HG02885 (cell line): ENCODE results near the gene SYNM.
"Not testable (repeated sequence)": the region's sequence is repeated elsewhere in the genome, so short reads cannot be mapped to it uniquely, and the experiment has no call there.

ENCODE experiments used
- ATAC-seq: cut with Tn5 transposase; IDR thresholded peaks from one replicate; pipeline ENCODE4 v1.9.1; 2021; ENCODE audit warnings: mild to moderate bottlenecking; ENCODE audit not compliant: unreplicated experiment, poor library complexity

SYNM gene

GRCh38 chr15:99104788-99105513 lies at the start of gene SYNM:
TSS of gene SYNM (plus strand) at chr15:99105080. CDS start at chr15:99105200, 120 bp downstream.
- ATAC-seq, result peak; percentile 75

GRCh38 chr15:99055555-99056134 lies 49.2 kb upstream of the SYNM start:
- no peak for ATAC-seq

- no peak for ATAC-seq
These were observed 47.9 kb upstream of the SYNM start for GRCh38 chr15:99057020-99057419.

GRCh38 chr15:99057697-99058420 lies 47.0 kb upstream of the SYNM start:
- ATAC-seq, result no peak

- no peak for ATAC-seq
These were observed 46.4 kb upstream of the SYNM start for GRCh38 chr15:99058421-99058870.

GRCh38 chr15:99059010-99059981 lies 45.6 kb upstream of the SYNM start:
- ATAC-seq, result peak; percentile 88

GRCh38 chr15:99060186-99060585 lies 44.7 kb upstream of the SYNM start:
- not testable (repeated sequence) for ATAC-seq

GRCh38 chr15:99062226-99062625 lies 42.7 kb upstream of the SYNM start:
- ATAC-seq, result no peak

GRCh38 chr15:99068186-99068585 lies 36.7 kb upstream of the SYNM start:
- ATAC-seq, result no peak

GRCh38 chr15:99070208-99070607 lies 34.7 kb upstream of the SYNM start:
- ATAC-seq, result no peak

- no peak for ATAC-seq
These were observed 33.7 kb upstream of the SYNM start for GRCh38 chr15:99071091-99071680.

- no peak for ATAC-seq
These were observed 31.7 kb upstream of the SYNM start for GRCh38 chr15:99073008-99073717.

- no peak for ATAC-seq
These were observed 30.4 kb upstream of the SYNM start for GRCh38 chr15:99074446-99074845.

GRCh38 chr15:99075059-99075652 lies 29.7 kb upstream of the SYNM start:
- ATAC-seq, result not testable (repeated sequence)

GRCh38 chr15:99076109-99076508 lies 28.8 kb upstream of the SYNM start:
- ATAC-seq, result peak; percentile 28

- ATAC-seq, result peak; percentile 93
These were observed 28.1 kb upstream of the SYNM start for GRCh38 chr15:99076555-99077308.

GRCh38 chr15:99082798-99083197 lies 22.1 kb upstream of the SYNM start:
- ATAC-seq, result no peak

GRCh38 chr15:99084965-99085364 lies 19.9 kb upstream of the SYNM start:
- no peak for ATAC-seq
